ENCODE measurements around the gene UMPS.

GRCh38 chr3:124777762-124778470 is 47.7 kb downstream of the UMPS start:
- TF ChIP-seq, protein P1, sequence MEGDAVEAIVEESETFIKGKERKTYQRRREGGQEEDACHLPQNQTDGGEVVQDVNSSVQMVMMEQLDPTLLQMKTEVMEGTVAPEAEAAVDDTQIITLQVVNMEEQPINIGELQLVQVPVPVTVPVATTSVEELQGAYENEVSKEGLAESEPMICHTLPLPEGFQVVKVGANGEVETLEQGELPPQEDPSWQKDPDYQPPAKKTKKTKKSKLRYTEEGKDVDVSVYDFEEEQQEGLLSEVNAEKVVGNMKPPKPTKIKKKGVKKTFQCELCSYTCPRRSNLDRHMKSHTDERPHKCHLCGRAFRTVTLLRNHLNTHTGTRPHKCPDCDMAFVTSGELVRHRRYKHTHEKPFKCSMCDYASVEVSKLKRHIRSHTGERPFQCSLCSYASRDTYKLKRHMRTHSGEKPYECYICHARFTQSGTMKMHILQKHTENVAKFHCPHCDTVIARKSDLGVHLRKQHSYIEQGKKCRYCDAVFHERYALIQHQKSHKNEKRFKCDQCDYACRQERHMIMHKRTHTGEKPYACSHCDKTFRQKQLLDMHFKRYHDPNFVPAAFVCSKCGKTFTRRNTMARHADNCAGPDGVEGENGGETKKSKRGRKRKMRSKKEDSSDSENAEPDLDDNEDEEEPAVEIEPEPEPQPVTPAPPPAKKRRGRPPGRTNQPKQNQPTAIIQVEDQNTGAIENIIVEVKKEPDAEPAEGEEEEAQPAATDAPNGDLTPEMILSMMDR (IDR thresholded peaks at IDR 0.05; ENCODE audit: low read length), result no peak
- TF ChIP-seq EZH2phosphoT487 (IDR thresholded peaks at IDR 0.05; ENCODE audit: low read length), result no peak

All from MM.1S (cell line).